HG02884 (cell line): Measurements from ENCODE around the gene NOL9.

Experiments
- ATAC-seq: cut with Tn5 transposase; IDR thresholded peaks from one replicate; pipeline ENCODE4 v1.9.1; 2021; ENCODE audit warnings: mild to moderate bottlenecking, moderate library complexity; ENCODE audit not compliant: unreplicated experiment

Gene NOL9

GRCh38 chr1:6591222-6591621, 36.9 kb upstream of the NOL9 start:
- no peak for ATAC-seq

- ATAC-seq: no peak
These were observed 35.7 kb upstream of the NOL9 start for GRCh38 chr1:6590046-6590445.

GRCh38 chr1:6588893-6589520, 34.7 kb upstream of the NOL9 start:
- no peak for ATAC-seq

GRCh38 chr1:6588128-6588892, 34.0 kb upstream of the NOL9 start:
- ATAC-seq: no peak

- no peak for ATAC-seq
These were observed 33.1 kb upstream of the NOL9 start for GRCh38 chr1:6587261-6588005.

- no peak for ATAC-seq
These were observed 32.1 kb upstream of the NOL9 start for GRCh38 chr1:6586404-6586816.

- no peak for ATAC-seq
These were observed 31.5 kb upstream of the NOL9 start for GRCh38 chr1:6585841-6586240.

GRCh38 chr1:6585081-6585722, 30.9 kb upstream of the NOL9 start:
- no peak for ATAC-seq

- no peak for ATAC-seq
These were observed 30.1 kb upstream of the NOL9 start for GRCh38 chr1:6584126-6585080.

- no peak for ATAC-seq
These were observed 28.1 kb upstream of the NOL9 start for GRCh38 chr1:6582370-6582769.

GRCh38 chr1:6581561-6582305, 27.4 kb upstream of the NOL9 start:
- ATAC-seq: no peak

GRCh38 chr1:6580593-6581409, 26.5 kb upstream of the NOL9 start:
- no peak for ATAC-seq

- ATAC-seq: peak; percentile 14
These were observed 25.8 kb upstream of the NOL9 start for GRCh38 chr1:6580119-6580592.

- ATAC-seq: peak; percentile 92
These were observed 25.2 kb upstream of the NOL9 start, which contains the start of gene ZBTB48 for GRCh38 chr1:6579374-6580118. Gene ZBTB48, plus strand, starts transcription at chr1:6579994. Its CDS starts 616 bp downstream, at chr1:6580610.

GRCh38 chr1:6578624-6579373, 24.5 kb upstream of the NOL9 start:
- ATAC-seq: no peak

- no peak for ATAC-seq
These were observed 23.7 kb upstream of the NOL9 start for GRCh38 chr1:6577831-6578525.
